ENCODE results near the gene GREB1.

The GREB1 gene

DNA sequence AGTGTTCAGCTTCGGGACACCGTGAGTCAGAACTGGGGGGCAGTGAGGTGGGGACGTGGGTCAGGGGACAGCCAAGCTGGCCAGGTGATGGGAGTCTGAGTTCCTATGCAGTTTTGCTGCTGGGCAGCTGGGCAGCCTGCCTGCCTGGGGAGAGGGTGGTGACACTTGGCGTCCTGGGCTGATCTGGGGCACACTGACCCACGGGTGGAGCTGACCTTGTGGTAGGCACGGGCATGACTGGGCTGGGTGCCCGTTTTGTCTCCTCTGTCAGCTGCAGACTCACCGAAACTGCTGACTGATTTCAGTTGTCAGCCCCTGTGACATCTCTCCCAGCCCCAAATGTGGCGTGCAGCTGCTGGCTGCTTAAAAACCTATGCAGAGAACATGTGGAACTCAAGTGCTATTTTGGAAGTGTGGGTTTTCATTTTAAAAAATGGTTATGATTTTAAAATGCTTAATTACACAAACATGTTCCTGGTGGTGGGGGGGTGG lies 35.3 kb upstream of the GREB1 start:
- Histone ChIP-seq H3K36me3 (no peaks in the 10 kb centered on the region), H3K27me3 (peaks cover 0 to 14% of the 10 kb centered on the region in 2 donors), H3K4me3 (no peak overlapping the region), H3K27ac (no peak overlapping the region), H3K4me1 (peaks cover 0 to 10% (median 4%) of the 10 kb centered on the region in 4 donors), H3K9me3 (no peaks in the 10 kb centered on the region)
- peak; percentile 70 to 79 for DNase-seq
- TF ChIP-seq CTCF (IDR thresholded peaks at IDR 0.05), result no peak
- intact Hi-C loops (cut with DNase I; ENCODE audit: low total_unique reads), result no loop called here

- Histone ChIP-seq H3K27me3 (peaks cover 0 to 14% of the 10 kb centered on the region in 2 donors), H3K9me3 (no peaks in the 10 kb centered on the region), H3K36me3 (no peaks in the 10 kb centered on the region), H3K4me3 (no peak overlapping the region), H3K4me1 (peaks cover 0 to 10% (median 4%) of the 10 kb centered on the region in 4 donors), H3K27ac (no peak overlapping the region)
- no peak for TF ChIP-seq CTCF (IDR thresholded peaks at IDR 0.05)
- intact Hi-C loops (cut with DNase I; ENCODE audit: low total_unique reads), result no loop called here
- no peak for DNase-seq
Measured at GRCh38 chr2:11499081-11499743, 34.6 kb upstream of the GREB1 start.

GRCh38 chr2:11500702-11501303 lies 33.0 kb upstream of the GREB1 start:
- Histone ChIP-seq H3K27me3 (peaks cover 0 to 5% of the 10 kb centered on the region in 2 donors), H3K4me3 (no peak overlapping the region), H3K4me1 (peaks cover 0 to 10% (median 4%) of the 10 kb centered on the region in 4 donors), H3K36me3 (no peaks in the 10 kb centered on the region), H3K27ac (no peak overlapping the region), H3K9me3 (no peaks in the 10 kb centered on the region)
- intact Hi-C loops (cut with DNase I; ENCODE audit: low total_unique reads), result no loop called here
- DNase-seq, result no peak
- no peak for TF ChIP-seq CTCF (IDR thresholded peaks at IDR 0.05)

GRCh38 chr2:11502740-11503292 lies 31.0 kb upstream of the GREB1 start:
- peaks cover 0 to 10% (median 4%) of the 10 kb centered on the region in 4 donors for H3K4me1 ChIP-seq
- intact Hi-C loops (cut with DNase I; ENCODE audit: low total_unique reads), result no loop called here
- no peak for DNase-seq
- TF ChIP-seq CTCF (IDR thresholded peaks at IDR 0.05), result no peak
- H3K36me3 ChIP-seq, result no peaks in the 10 kb centered on the region
- H3K27me3 ChIP-seq, result peaks cover 0 to 6% of the 10 kb centered on the region in 2 donors
- H3K4me3 ChIP-seq, result no peak overlapping the region
- no peaks in the 10 kb centered on the region for H3K9me3 ChIP-seq
- no peak overlapping the region for H3K27ac ChIP-seq

DNA sequence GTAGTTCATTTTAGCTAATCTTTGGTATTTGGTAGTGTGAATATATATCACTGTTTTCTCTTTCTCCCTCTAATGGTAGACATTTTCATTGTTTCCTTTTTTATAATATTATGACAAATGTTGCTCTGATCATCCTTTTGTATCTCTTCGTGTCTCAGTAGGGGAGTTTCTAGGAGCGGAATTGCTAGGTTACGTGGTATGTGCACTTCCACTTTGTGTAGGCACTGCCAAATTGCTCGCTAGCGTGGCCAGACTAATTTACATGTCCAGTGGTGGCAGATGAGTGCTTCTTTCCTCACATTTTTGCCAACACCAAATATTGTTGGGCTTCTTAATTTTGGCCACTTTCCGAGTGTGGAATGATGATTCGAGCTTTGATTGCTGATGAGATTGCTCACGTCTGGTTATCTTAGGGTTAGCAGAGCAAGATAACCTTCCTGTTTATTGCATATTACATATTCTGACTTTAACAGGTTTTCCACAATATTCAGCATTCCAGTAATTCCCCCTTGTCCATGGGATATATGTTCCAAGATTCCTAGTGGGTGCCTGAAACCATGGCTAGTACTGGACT lies 30.4 kb upstream of the GREB1 start:
- H3K9me3 ChIP-seq, result no peaks in the 10 kb centered on the region
- peaks cover 0 to 11% (median 2%) of the 10 kb centered on the region in 4 donors for H3K4me1 ChIP-seq
- H3K27ac ChIP-seq, result no peak overlapping the region
- H3K36me3 ChIP-seq, result no peaks in the 10 kb centered on the region
- TF ChIP-seq CTCF (IDR thresholded peaks at IDR 0.05), result no peak
- no peak overlapping the region for H3K4me3 ChIP-seq
- H3K27me3 ChIP-seq, result peaks cover 0 to 6% of the 10 kb centered on the region in 2 donors
- intact Hi-C loops (cut with DNase I; ENCODE audit: low total_unique reads), result no loop called here
- no peak for DNase-seq
